GM12878 (cell line): Measurements from ENCODE around the gene SLC45A2. TPM values are rescaled to one million over a fixed set of nuclear protein-coding genes. Genes with fewer than 3 reads are reported as not detected.

Experiments
- ATAC-seq: fragments of 200-7000 bp; cut with Tn5 transposase; 3 replicates; pipeline ENCODE4 v1.9.1; 2020; ENCODE audit warnings: mild to moderate bottlenecking, moderate library complexity
- BruUV-seq: library from RNA; stranded (reverse); fragments of 400-500 nt; replicated peaks from 2 replicates; lab custom pipeline; 2021; lab: Mats Ljungman, UMichigan
- CTCF ChIA-PET: fragments of 300-600 bp; sonication (Branson Sonifier 250); formaldehyde crosslinking; extraction: SDS; loops from one replicate; lab custom pipeline; 2021; ENCODE audit warnings: inconsistent platforms; lab: Yijun Ruan, JAX
- POLR2A ChIA-PET: fragments of 350-600 bp; formaldehyde crosslinking; extraction: SDS; loops from one replicate; lab custom pipeline; 2021; ENCODE audit warnings: inconsistent platforms; lab: Charles Lee
- RAD21 ChIA-PET: fragments of 300-600 bp; sonication (Branson Sonifier 250); formaldehyde crosslinking; loops from one replicate; lab custom pipeline; 2023; ENCODE audit warnings: antibody characterized with exemption; ENCODE audit not compliant: unreplicated experiment; lab: Charles Lee
- SMC1A ChIA-PET: fragments of 300-600 bp; sonication (Branson Sonifier 250); formaldehyde crosslinking; loops from one replicate; lab custom pipeline; 2023; ENCODE audit not compliant: unreplicated experiment, uncharacterized antibody; lab: Charles Lee
- DNase-seq: peaks from one replicate; pipeline ENCODE4 v3.0.0-alpha.2; 2011; ENCODE audit warnings: low read depth, low spot score
- FAIRE-seq: peaks from 3 replicates; lab custom pipeline; 2011; peaks lifted over from hg19 to GRCh38; lab: Jason Lieb, UNC
- H2AFZ ChIP-seq: 2 replicates; pipeline ENCODE4 v1.6.0; 2011; ENCODE audit warnings: low read depth, low read length, control low read depth; ENCODE audit not compliant: control insufficient read depth
- H3K27ac ChIP-seq: 2 replicates; pipeline ENCODE4 v1.5.1; 2011; ENCODE audit warnings: control low read depth; ENCODE audit not compliant: control insufficient read depth, insufficient read depth
- H3K27me3 ChIP-seq, 2 experiments: replicated peaks in 1 of 2; 2 replicates each; pipeline versions ENCODE4 v1.6.0 to v1.6.1; 2011; ENCODE audit warnings: low read length in 1 of 2; ENCODE audit not compliant: control insufficient read depth in 2 of 2, insufficient read depth in 2 of 2
- H3K36me3 ChIP-seq, 2 experiments: 2 replicates each; pipeline ENCODE4 v1.5.1; 2011; ENCODE audit warnings: low read length in 1 of 2; ENCODE audit not compliant: control insufficient read depth in 2 of 2, insufficient read depth in 2 of 2
- H3K4me1 ChIP-seq: 2 replicates; pipeline ENCODE4 v1.6.1; 2011; ENCODE audit warnings: mild to moderate bottlenecking, low read length, moderate library complexity, mixed read lengths; ENCODE audit not compliant: control insufficient read depth, insufficient read depth
- H3K4me2 ChIP-seq: 2 replicates; pipeline ENCODE4 v1.6.0; 2011; ENCODE audit warnings: control low read depth; ENCODE audit not compliant: control insufficient read depth, insufficient read depth
- H3K4me3 ChIP-seq: fragments of 200-600 bp; sonication (generic); 2 replicates; pipeline ENCODE4 v1.5.1; 2016
- H3K79me2 ChIP-seq: 2 replicates; pipeline ENCODE4 v1.6.0; 2011; ENCODE audit warnings: low read length; ENCODE audit not compliant: control insufficient read depth, insufficient read depth
- H3K9ac ChIP-seq: 2 replicates; pipeline ENCODE4 v1.8.0; 2011; ENCODE audit warnings: low read length, control low read depth, mixed read lengths; ENCODE audit not compliant: control insufficient read depth, insufficient read depth
- H3K9me3 ChIP-seq: replicated peaks from 3 replicates; pipeline ENCODE4 v1.5.1; 2011; ENCODE audit warnings: mild to moderate bottlenecking, low read length; ENCODE audit not compliant: control insufficient read depth, insufficient read depth
- H4K20me1 ChIP-seq: 2 replicates; pipeline ENCODE4 v1.6.0; 2011; ENCODE audit not compliant: control insufficient read depth, insufficient read depth
- BHLHE40 ChIP-seq, 2 experiments: fragments of 450-650 bp in 1 of 2; IDR thresholded peaks; 2 replicates each; pipeline ENCODE4 v1.6.1; 2011 to 2017; ENCODE audit warnings: low read depth in 2 of 2, borderline replicate concordance in 1 of 2, improper control_type of control experiment in 1 of 2, low read length in 1 of 2, mild to moderate bottlenecking in 1 of 2
- E2F4 ChIP-seq: IDR thresholded peaks from 2 replicates; pipeline ENCODE4 v1.6.1; 2012; ENCODE audit warnings: low read depth, low read length, improper control_type of control experiment
- HSF1 ChIP-seq: fragments of 150-350 bp; IDR thresholded peaks from 2 replicates; pipeline ENCODE4 v1.6.1; 2014; ENCODE audit warnings: mild to moderate bottlenecking, low read depth, low read length
- STAT3 ChIP-seq: IDR thresholded peaks from 2 replicates; pipeline ENCODE4 v1.6.1; 2011; ENCODE audit warnings: low read depth, low read length, improper control_type of control experiment
- USF2 ChIP-seq: IDR thresholded peaks from 2 replicates; pipeline ENCODE4 v1.6.1; 2011; ENCODE audit warnings: low read depth, low read length, improper control_type of control experiment, borderline replicate concordance
- WGBS: methylation state at CpG from one replicate; pipeline ENCODE4 v1.1.6; 2016; ENCODE audit warnings: low lambda C conversion rate; ENCODE audit not compliant: insufficient replicate concordance, insufficient coverage; ENCODE audit errors: missing lambda C conversion rate; 5-methylcytosine and 5-hydroxymethylcytosine counted together
- in situ Hi-C: fragments of 300-500 bp; cut with MboI; formaldehyde crosslinking; loops from 9 replicates; pipeline ENCODE4 v1.14.3; 2018; ENCODE audit warnings: mixed read lengths
- intact Hi-C: fragments of 100-400 bp; cut with micrococcal nuclease; formaldehyde crosslinking; loops from one replicate; pipeline ENCODE4 v1.14.2; 2022; ENCODE audit not compliant: unreplicated experiment
- polyA plus RNA-seq, 11 experiments: library from polyadenylated mRNA; depleted of rRNA in 4 of 11; unstranded in 6 of 11; stranded (reverse) in 5 of 11; fragments of >200 nt; fragmentation: Nextera tagmentation in 4 of 11; fragmentation: Illumina TruSeq in 1 of 11; extraction: Ambion mirVana in 4 of 11; extraction: Trizol in 1 of 11; gene quantifications; 1 replicate in 1 of 11; 2 replicates in 10 of 11; pipeline versions ENCODE4 v1.2.1 to v1.2.3, GENCODE V29; 2011 to 2016; ENCODE audit warnings: inconsistent platforms in 2 of 11, missing spikeins in 2 of 11, low read depth in 1 of 11
- total RNA-seq, 4 experiments: library from RNA; depleted of rRNA in 3 of 4; stranded (reverse); fragments of >200 nt in 3 of 4; fragmentation: Illumina TruSeq in 1 of 4; extraction: Trizol in 1 of 4; gene quantifications; 2 replicates each; pipeline versions ENCODE4 v1.2.1 to v1.2.3, GENCODE V29; 2013 to 2021

Gene SLC45A2
- total and polyA plus RNA-seq, 10 of the 15 experiments (the other 5 are each of a cell fraction or from before 2014, with no cell fraction given) = 0.06 to 0.07 TPM; not detected in 8

GRCh38 chr5:33999978-34000377 is 15.5 kb upstream of the SLC45A2 start:
- no peak for ATAC-seq
- Histone ChIP-seq H3K36me3 (0 out of 4 replicates have a peak, but pooled peaks cover 0 to 4% of the 10 kb centered on the region in 2 experiments), H3K27me3 (no peaks in the 10 kb centered on the region), H3K27ac (no peak overlapping the region), H4K20me1 (no peaks in the 10 kb centered on the region), H3K9ac (no peak overlapping the region), H3K9me3 (no peaks in the 10 kb centered on the region), H3K4me2 (no peak overlapping the region), H3K79me2 (no peaks in the 10 kb centered on the region), H3K4me3 (no peak overlapping the region), H3K4me1 (no peaks in the 10 kb centered on the region), H2AFZ (no peak overlapping the region)
- intact Hi-C loops (loop anchor here (10.0 kb wide), 2 partner anchors 185 to 915 kb away; partner anchors contain the start of genes BRIX1 and RAD1), in situ Hi-C loops (loop anchor here (5.0 to 25.0 kb wide), 2 partner anchors 467 to 912 kb away; partner anchors contain the start of genes BRIX1 and RAD1)
- POLR2A ChIA-PET = interaction anchor here (1.4 kb wide), 1 partner anchor 36 kb away, joined by 4 read pairs; no protein-coding TSS in a partner anchor
- WGBS = 96% methylated on average over 4 of the region's 4 CpGs
- TF ChIP-seq HSF1 (no peak), USF2 (no peak), BHLHE40 (IDR thresholded peaks at IDR 0.05; ENCODE audit: borderline replicate concordance in 1 of 2, low read depth in 2 of 2, low read length in 1 of 2) (no peak), STAT3 (no peak), E2F4 (no peak)
- BruUV-seq = no TSS peak
- RAD21 ChIA-PET = no interaction called here
- CTCF ChIA-PET = interaction anchor here (1.1 to 1.2 kb wide), 4 partner anchors 9 to 564 kb away, joined by 3 to 5 read pairs (median 3); no protein-coding TSS in a partner anchor
- SMC1A ChIA-PET = interaction anchor here (1.0 to 1.1 kb wide), 2 partner anchors 15 to 29 kb away, joined by 3 to 4 read pairs; no protein-coding TSS in a partner anchor
- no peak for DNase-seq
- FAIRE-seq = no peak
